ENCODE measurements around the gene TMEM240. TPM values are rescaled to one million over a fixed set of nuclear protein-coding genes. Genes with fewer than 3 reads are reported as not detected.

The TMEM240 gene
- total RNA-seq, 1 experiment from 2014 or later: 1.2 TPM

DNA sequence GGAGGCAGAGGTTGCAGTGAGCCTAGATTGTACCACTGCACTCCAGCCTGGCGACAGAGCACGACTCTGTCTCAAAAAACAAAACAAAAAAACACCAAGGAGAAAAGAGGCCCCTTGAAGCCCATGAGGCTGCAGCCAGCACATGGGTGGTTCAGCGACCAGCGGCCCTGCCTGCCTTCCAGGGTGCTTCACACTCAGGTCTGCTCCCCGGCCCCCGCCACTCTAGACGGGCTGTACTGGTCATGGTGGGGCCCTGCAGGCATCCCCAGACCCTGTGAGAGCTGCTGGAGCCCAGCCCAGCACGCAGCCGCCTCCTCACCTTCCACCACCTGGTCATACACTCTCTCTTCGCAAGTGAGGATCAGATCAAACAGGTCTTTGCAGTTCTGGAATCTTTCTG lies 4.1 kb upstream of the TMEM240 start:
- no peaks in the 10 kb centered on the region for H3K9me3 ChIP-seq
- no peaks in the 10 kb centered on the region; the same call in 1 of the 2 replicates for H3K36me3 ChIP-seq (ENCODE audit: control insufficient read depth, insufficient read depth, low read length)
- DNase-seq: no peak
- Mint-ChIP-seq H3K27me3 (ENCODE audit: insufficient read depth, unreplicated experiment) (no peaks in the 10 kb centered on the region), H3K27ac (ENCODE audit: unreplicated experiment) (no peak overlapping the region), H3K4me3 (ENCODE audit: unreplicated experiment) (no peak overlapping the region), H3K4me1 (ENCODE audit: low read depth, unreplicated experiment) (no peaks in the 10 kb centered on the region), H3K36me3 (ENCODE audit: insufficient read depth, unreplicated experiment) (peaks cover 22% of the 10 kb centered on the region), H3K9me3 (ENCODE audit: unreplicated experiment) (no peaks in the 10 kb centered on the region)
- no peak overlapping the region for H3K4me3 ChIP-seq (ENCODE audit: low read depth, low read length)
- intact Hi-C loops (cut with micrococcal nuclease; ENCODE audit: unreplicated experiment): no loop called here
- TF ChIP-seq, protein P1, sequence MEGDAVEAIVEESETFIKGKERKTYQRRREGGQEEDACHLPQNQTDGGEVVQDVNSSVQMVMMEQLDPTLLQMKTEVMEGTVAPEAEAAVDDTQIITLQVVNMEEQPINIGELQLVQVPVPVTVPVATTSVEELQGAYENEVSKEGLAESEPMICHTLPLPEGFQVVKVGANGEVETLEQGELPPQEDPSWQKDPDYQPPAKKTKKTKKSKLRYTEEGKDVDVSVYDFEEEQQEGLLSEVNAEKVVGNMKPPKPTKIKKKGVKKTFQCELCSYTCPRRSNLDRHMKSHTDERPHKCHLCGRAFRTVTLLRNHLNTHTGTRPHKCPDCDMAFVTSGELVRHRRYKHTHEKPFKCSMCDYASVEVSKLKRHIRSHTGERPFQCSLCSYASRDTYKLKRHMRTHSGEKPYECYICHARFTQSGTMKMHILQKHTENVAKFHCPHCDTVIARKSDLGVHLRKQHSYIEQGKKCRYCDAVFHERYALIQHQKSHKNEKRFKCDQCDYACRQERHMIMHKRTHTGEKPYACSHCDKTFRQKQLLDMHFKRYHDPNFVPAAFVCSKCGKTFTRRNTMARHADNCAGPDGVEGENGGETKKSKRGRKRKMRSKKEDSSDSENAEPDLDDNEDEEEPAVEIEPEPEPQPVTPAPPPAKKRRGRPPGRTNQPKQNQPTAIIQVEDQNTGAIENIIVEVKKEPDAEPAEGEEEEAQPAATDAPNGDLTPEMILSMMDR (IDR thresholded peaks at IDR 0.05; ENCODE audit: insufficient read depth in 1 of 2, low read depth in 1 of 2, low read length in 1 of 2, severe bottlenecking in 1 of 2, unreplicated experiment in 1 of 2): no peak
- ChIA-PET POLR2A (no interaction called here), CTCF (no interaction called here)
- H3K27me3 ChIP-seq (replicated peaks; ENCODE audit: control insufficient read depth, insufficient read depth, low read length): no peaks in the 10 kb centered on the region
- BruUV-seq (replicated peaks): no TSS peak
- no peaks in the 10 kb centered on the region for H3K4me1 ChIP-seq

DNA sequence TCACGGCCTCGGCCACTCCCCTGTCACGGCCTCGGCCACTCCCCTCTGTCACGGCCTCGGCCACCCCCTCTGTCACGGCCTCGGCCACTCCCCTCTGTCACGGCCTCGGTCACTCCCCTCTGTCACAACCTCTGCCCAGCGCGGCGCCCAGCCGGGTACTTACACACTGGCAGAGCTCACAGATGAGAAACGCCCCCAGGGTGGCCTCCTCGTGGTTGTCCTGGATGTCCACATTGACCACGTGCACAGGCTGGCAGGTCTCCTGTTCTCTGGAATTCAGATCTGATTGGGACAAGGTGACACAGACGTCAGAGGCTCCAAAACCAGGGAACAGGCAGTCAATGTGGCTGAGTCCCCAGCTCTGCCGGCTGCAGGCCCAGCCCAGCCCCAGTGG lies 3.3 kb upstream of the TMEM240 start:
- ChIA-PET CTCF (no interaction called here), POLR2A (no interaction called here)
- intact Hi-C loops (cut with micrococcal nuclease; ENCODE audit: unreplicated experiment): no loop called here
- Histone ChIP-seq H3K4me1 (no peaks in the 10 kb centered on the region), H3K4me3 (ENCODE audit: low read depth, low read length) (no peak overlapping the region), H3K9me3 (no peaks in the 10 kb centered on the region), H3K36me3 (ENCODE audit: control insufficient read depth, insufficient read depth, low read length) (no peaks in the 10 kb centered on the region; the same call in 1 of the 2 replicates), H3K27me3 (replicated peaks; ENCODE audit: control insufficient read depth, insufficient read depth, low read length) (no peaks in the 10 kb centered on the region)
- no peaks in the 10 kb centered on the region for H3K9me3 Mint-ChIP-seq (ENCODE audit: unreplicated experiment)
- no peak overlapping the region for H3K4me3 Mint-ChIP-seq (ENCODE audit: unreplicated experiment)
- H3K4me1 Mint-ChIP-seq (ENCODE audit: low read depth, unreplicated experiment): no peaks in the 10 kb centered on the region
- no peak for DNase-seq
- H3K27ac Mint-ChIP-seq (ENCODE audit: unreplicated experiment): no peak overlapping the region
- no peaks in the 10 kb centered on the region for H3K27me3 Mint-ChIP-seq (ENCODE audit: insufficient read depth, unreplicated experiment)
- peaks cover 30% of the 10 kb centered on the region for H3K36me3 Mint-ChIP-seq (ENCODE audit: insufficient read depth, unreplicated experiment)
- BruUV-seq (replicated peaks): no TSS peak
- TF ChIP-seq, protein P1 (IDR thresholded peaks at IDR 0.05; ENCODE audit: insufficient read depth in 1 of 2, low read depth in 1 of 2, low read length in 1 of 2, severe bottlenecking in 1 of 2, unreplicated experiment in 1 of 2): no peak

DNA sequence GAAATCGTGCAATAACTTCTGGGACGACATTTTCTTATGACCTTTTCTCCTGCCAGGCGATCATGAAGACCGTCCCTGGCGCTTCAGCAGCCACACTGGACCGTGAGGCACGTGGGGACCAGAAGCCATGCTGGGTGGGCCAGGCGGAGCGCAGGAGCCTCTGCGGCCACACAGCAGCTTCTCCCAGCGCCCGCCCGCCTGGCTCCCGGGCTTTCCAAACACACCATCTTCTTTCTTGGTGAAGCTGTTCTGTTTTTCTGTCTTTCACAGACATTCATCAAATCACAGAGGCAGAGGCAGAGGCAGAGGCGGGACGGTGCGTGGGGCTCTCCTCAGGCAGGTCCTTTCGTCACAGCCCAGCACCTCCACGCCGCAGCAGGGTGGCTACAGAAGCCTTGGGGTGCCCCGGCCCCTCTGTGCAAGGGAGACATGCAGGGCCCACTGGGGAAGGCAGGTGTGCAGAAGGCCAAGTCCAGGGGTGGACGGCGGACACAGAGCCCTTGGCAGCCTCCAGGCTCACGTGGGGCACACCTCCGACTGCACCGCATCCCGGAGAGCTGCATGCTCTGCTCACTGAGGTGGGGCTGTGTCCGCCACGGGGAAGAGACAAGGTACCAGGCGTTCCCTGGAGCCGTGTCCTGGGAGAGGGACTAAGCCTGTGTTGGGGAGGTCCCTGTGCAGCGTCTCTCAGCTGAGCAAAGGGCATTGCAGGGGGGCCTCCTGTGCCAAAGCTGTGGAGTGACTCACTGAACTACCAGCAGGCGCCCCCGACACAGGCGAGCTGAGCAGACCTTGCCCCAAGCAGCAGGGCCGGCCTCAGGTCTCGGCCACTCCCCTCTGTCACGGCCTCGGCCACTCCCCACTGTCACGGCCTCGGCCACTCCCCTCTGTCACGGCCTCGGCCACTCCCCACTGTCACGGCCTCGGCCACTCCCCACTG lies 2.6 kb upstream of the TMEM240 start:
- H3K27ac Mint-ChIP-seq (ENCODE audit: unreplicated experiment): no peak overlapping the region
- no peaks in the 10 kb centered on the region for H3K9me3 Mint-ChIP-seq (ENCODE audit: unreplicated experiment)
- TF ChIP-seq, protein P1 (IDR thresholded peaks at IDR 0.05; ENCODE audit: insufficient read depth in 1 of 2, low read depth in 1 of 2, low read length in 1 of 2, severe bottlenecking in 1 of 2, unreplicated experiment in 1 of 2): no peak
- H3K27me3 Mint-ChIP-seq (ENCODE audit: insufficient read depth, unreplicated experiment): no peaks in the 10 kb centered on the region
- H3K4me1 Mint-ChIP-seq (ENCODE audit: low read depth, unreplicated experiment): no peaks in the 10 kb centered on the region
- H3K36me3 Mint-ChIP-seq (ENCODE audit: insufficient read depth, unreplicated experiment): peaks cover 28% of the 10 kb centered on the region
- intact Hi-C loops (cut with micrococcal nuclease; ENCODE audit: unreplicated experiment): no loop called here
- H3K4me3 Mint-ChIP-seq (ENCODE audit: unreplicated experiment): no peak overlapping the region
- DNase-seq: no peak
- no peaks in the 10 kb centered on the region for H3K4me1 ChIP-seq
- ChIA-PET POLR2A (no interaction called here), CTCF (no interaction called here)
- H3K36me3 ChIP-seq (ENCODE audit: control insufficient read depth, insufficient read depth, low read length): no peaks in the 10 kb centered on the region; the same call in 1 of the 2 replicates
- H3K27me3 ChIP-seq (replicated peaks; ENCODE audit: control insufficient read depth, insufficient read depth, low read length): no peaks in the 10 kb centered on the region
- no peak overlapping the region for H3K4me3 ChIP-seq (ENCODE audit: low read depth, low read length)
- no TSS peak for BruUV-seq (replicated peaks)
- H3K9me3 ChIP-seq: no peaks in the 10 kb centered on the region

Measured in Caco-2 (cell line).